NCI-H1105 (cell line): ENCODE data around the gene COPS4.
A peak's percentile ranks its signal among the peaks of the same experiment; 100 is the strongest.
"Not testable (repeated sequence)": the region's sequence is repeated elsewhere in the genome, so short reads cannot be mapped to it uniquely, and the experiment has no call there.

Experiments
- DNase-seq: peaks from one replicate; lab custom pipeline; 2025; lab: John Stamatoyannopoulos, UW

The COPS4 gene

GRCh38 chr4:83083925-83084475 lies 49.0 kb downstream of the COPS4 start:
- no peak for DNase-seq

- DNase-seq = not testable (repeated sequence)
Measured at GRCh38 chr4:83084956-83085355, 50.0 kb downstream of the COPS4 start.

DNA sequence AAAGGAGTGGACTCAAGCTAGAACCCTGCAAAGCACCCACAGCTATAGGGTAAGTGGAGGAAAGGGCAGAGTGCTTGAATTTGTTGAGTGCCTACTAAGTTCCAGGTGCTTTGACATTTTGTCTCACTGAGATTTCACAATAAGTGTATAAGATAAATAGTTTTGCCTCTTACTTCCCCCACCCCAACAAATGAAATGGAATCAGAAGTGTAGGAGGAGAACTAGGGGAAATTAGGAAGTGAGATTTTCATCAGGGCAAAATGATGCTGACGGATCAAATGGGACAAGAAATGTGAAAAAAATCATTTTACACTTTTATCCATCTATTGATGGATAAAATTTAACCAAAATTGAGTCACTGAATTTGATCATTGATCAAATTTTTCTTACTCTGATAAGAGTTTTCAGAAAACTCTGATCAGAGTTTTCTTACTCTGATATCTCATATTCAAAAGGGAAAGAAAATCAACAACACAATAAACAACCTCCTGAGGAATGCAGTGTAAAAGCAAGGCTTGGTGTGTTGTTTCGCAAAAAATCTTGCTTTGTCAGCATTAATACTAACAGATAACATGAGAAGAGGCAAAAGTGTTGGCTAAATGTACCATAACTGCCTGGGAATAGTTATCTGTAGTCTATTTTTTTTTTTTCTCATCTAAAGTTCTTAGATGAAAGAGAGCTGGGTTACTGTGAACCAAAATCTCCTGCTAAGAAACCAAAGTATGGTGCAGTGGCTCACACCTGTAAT lies 54.6 kb downstream of the COPS4 start:
- no peak for DNase-seq

- no peak for DNase-seq
Measured at GRCh38 chr4:83093060-83093640, 58.2 kb downstream of the COPS4 start.

GRCh38 chr4:83096397-83096796 lies 61.4 kb downstream of the COPS4 start:
- no peak for DNase-seq

- DNase-seq = no peak
Measured at GRCh38 chr4:83104991-83105390, 70.0 kb downstream of the COPS4 start.

- DNase-seq = no peak
Measured at GRCh38 chr4:83107631-83108030, 72.6 kb downstream of the COPS4 start.

GRCh38 chr4:83108101-83108861 lies 73.3 kb downstream of the COPS4 start:
- DNase-seq = no peak

DNA sequence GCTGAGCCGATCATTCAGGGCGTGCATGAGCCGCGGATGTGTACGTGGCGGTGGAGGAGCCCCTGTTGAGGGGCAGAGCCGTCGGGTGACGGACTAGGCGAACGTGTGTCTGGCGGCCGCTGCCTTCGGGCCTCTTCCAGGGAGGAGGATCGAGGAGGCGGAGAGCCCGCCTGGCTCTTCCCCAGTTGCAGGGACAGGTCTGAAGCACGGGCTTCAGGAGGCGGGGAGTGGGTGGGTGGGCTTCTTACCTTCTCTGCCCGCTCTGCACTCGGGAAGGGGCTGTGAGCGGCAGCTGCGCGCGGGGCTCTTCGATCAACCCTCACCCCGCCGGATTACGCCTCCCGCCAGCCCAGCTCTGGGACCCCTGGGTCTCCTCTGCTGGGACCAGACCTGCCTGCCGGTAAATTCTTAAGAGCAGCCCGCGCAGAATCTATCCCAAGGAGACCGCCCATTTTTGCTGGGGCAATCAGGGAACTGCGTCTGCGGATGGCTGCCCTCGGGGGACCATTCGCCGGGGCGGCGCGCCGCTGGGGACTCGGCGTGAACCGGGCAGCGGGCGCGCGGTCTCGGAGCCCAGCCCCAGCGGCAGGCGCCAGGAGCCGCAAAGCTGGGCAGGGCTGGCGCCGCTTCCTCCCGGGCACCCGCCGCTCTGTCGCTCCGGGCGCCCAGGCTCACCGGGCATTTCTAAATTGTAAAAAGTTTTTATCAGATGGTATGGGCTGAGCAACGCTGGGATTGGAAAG lies 74.7 kb downstream of the COPS4 start:
- peak; percentile 32 for DNase-seq

- DNase-seq = peak; percentile 82
Measured at GRCh38 chr4:83110223-83110945, 75.4 kb downstream of the COPS4 start.

GRCh38 chr4:83110970-83111750 lies 76.2 kb downstream of the COPS4 start:
- no peak for DNase-seq

DNA sequence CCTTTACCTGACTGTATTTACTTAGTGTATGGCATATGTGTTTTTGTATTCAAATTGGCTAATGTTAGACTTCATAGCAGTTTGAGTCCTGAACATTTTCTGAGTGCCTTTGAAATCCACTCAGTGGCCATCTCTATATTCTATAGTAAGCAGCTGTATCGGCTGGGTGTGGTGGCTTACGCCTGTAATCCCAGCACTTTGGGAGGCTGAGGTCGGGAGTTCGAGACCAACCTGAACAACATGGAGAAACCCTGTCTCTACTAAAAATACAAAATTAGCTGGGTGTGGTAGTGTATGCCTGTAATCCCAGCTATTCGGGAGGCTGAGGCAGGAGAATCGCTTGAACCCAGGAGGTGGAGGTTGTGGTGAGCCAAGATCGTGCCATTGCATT lies 76.8 kb downstream of the COPS4 start:
- DNase-seq = not testable (repeated sequence)

- no peak for DNase-seq
Measured at GRCh38 chr4:83112231-83112630, 77.2 kb downstream of the COPS4 start.

DNA sequence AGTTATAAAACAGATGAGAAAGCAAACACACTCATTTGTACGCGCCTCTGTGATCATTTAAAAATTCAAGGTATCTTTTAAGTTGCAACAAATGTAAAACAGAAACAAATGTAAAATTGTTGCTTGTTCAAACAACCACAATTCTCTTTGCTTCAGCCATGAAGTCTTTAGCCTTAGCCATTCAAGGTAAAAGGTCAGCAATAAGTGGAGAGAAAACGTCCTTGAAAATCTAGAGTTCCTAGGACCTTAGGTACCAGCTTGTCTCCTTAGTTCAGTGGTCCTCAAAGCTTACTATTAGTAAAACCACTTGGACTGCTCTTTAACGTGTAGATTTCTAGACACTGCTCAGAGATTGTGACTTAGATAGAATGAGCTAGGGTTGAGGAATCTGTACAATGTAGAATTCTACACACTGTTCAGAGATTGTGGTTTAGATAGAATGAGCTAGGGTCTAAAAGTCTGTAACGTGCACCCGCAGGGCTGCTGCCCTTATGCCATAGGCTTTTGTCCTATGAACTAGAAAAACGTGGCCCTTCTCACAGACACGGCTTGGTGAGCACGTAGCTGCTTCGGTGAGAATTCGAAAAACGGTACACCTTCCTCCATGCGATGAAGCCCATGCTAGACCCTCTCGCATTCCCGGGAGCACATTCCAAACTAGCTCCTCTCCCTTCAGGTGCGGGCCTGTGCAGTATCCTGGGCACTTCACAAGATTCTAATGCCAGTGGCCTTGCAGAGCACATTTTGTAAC lies 77.9 kb downstream of the COPS4 start:
- no peak for DNase-seq

DNA sequence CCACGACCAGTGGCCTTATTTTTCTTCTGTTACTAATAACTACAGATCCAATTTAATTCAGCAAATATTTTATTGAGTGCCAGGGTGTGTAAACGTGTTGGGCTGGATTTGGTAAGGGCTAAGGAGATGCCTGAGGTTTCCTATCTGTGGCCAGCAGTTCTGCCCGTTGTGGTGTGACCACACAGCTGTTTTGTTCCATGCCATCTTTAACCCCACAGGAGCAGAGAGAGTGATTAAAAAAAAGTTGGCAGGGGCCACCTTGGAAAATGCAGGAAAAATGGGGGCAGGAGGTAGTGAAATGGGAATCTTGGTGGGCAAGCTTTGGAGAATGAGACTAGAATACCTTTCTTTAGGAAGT lies 78.4 kb downstream of the COPS4 start:
- no peak for DNase-seq

DNA sequence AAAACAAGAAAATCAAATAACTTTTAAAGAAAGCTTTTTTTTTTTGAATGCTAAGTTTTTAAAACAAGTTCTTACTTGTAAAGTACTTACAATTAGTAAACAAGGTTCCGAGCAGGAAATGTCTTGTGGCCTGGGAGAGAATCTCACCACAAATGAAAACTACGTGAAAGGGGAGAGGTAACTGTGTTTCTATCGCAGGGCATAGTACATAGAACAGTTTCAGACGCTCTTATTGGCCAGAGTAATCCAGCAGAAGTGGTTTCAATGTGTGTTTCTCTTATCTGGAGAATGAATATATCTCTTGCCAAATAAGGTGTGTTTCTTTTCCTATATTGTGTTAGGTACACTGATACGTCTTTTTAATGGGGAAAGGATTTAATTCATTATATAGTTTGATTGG lies 79.6 kb downstream of the COPS4 start, which contains the start of gene PLAC8:
TSS of gene PLAC8 (minus strand) at position 154 of the 400 bp plus-strand sequence. CDS start 6,808 bp downstream, outside the sequence.
- DNase-seq = no peak

GRCh38 chr4:83115000-83115399 lies 80.0 kb downstream of the COPS4 start:
- no peak for DNase-seq

- DNase-seq = no peak
Measured at GRCh38 chr4:83115656-83116285, 80.8 kb downstream of the COPS4 start.

- DNase-seq = no peak
Measured at GRCh38 chr4:83118869-83119268, 83.9 kb downstream of the COPS4 start.
